Esophagus squamous epithelium (tissue), 4 donors: ENCODE measurements around the gene RHOT2.

Experiments
- CTCF ChIP-seq, 6 experiments: fragments of 450-650 bp in 4 of 6; fragments of 200-600 bp in 2 of 6; sonication (generic) in 2 of 6; IDR thresholded peaks; one replicate each; pipeline ENCODE4 v1.5.1; 2016 to 2019; ENCODE audit warnings: antibody characterized with exemption in 6 of 6, mild to moderate bottlenecking in 4 of 6, moderate library complexity in 4 of 6
- POLR2A ChIP-seq, 4 donors: fragments of 450-650 bp; IDR thresholded peaks; one replicate each; pipeline ENCODE4 v1.6.1; 2017; ENCODE audit warnings: antibody characterized with exemption in 4 of 4, mild to moderate bottlenecking in 4 of 4, moderate library complexity in 3 of 4

GRCh38 chr16:638034-638543 lies 29.8 kb upstream of the RHOT2 start:
- no peak for TF ChIP-seq CTCF (IDR thresholded peaks at IDR 0.05)
- TF ChIP-seq POLR2A (IDR thresholded peaks at IDR 0.05): no peak
